ENCODE results near the gene AGAP2. TPM values are rescaled to one million over a fixed set of nuclear protein-coding genes. Genes with fewer than 3 reads are reported as not detected.
A peak's percentile ranks its signal among the peaks of the same experiment; 100 is the strongest.

AGAP2 gene
- total and polyA plus RNA-seq, 2 of the 13 experiments (the other 11 are each of a cell fraction or from before 2014, with no cell fraction given): 0.38 to 0.45 TPM

DNA sequence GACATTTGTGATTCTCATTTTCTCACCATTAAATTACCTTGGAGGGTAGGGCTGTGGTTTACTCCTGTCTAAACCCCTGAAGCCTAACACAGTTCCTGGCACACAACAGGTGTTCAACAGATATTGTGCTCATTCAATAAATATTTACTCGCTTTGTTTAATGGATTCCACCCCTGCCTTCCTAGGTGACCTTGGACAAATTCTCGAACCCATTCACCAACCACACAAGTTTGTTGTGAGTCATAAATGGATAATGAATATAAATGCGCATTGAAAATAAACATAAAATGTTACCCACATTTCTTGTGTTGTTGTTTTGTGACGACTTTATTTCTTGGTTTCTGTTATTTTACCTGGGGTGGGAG lies 43.7 kb upstream of the AGAP2 start:
- in situ Hi-C loops (cut with HindIII; ENCODE audit: extremely low pct_ligation_motif_present, low pct_unique_long_range_greater_than_20kb) (no loop called here), intact Hi-C loops (cut with micrococcal nuclease; ENCODE audit: unreplicated experiment) (loop anchor here (1.0 kb wide), 1 partner anchor 10 kb away; the partner anchor contains the start of genes EEF1AKMT3 and METTL1)
- Histone ChIP-seq H2AFZ (ENCODE audit: low read length) (no peak overlapping the region), H3K4me3 (replicated peaks in 1 of 3; ENCODE audit: insufficient read depth in 1 of 3, low read depth in 2 of 3, low read length in 3 of 3) (peak overlapping the region in 2 of 3 experiments; percentile 95 to 99; a peak in 2 of 6 replicates), H3K4me2 (ENCODE audit: low read depth, low read length) (peak overlapping the region; percentile 78), H3K27me3 (ENCODE audit: control insufficient read depth in 1 of 2, insufficient read depth in 2 of 2, low read length in 2 of 2) (no peaks in the 10 kb centered on the region; a peak in 1 of 5 replicates), H3K9ac (ENCODE audit: insufficient read depth, low read depth, low read length) (0 out of 2 replicates have a peak overlapping the region, but pooled peaks have one; percentile 87), H3K9me3 (ENCODE audit: low read length) (no peaks in the 10 kb centered on the region), H3K79me2 (ENCODE audit: insufficient read depth, low read length) (peaks cover 16% of the 10 kb centered on the region), H3K36me3 (replicated peaks in 1 of 2; ENCODE audit: control insufficient read depth in 1 of 2, insufficient read depth in 2 of 2, low read length in 2 of 2) (peaks cover 7 to 29% of the 10 kb centered on the region in 2 experiments), H3K4me1 (ENCODE audit: insufficient read depth, low read length) (peaks cover 17% of the 10 kb centered on the region), H4K20me1 (ENCODE audit: insufficient read depth, low read length) (no peaks in the 10 kb centered on the region), H3K27ac (ENCODE audit: extremely low read length, insufficient read depth, low read length) (no peak overlapping the region)
- FAIRE-seq (no peak), ATAC-seq (peak; percentile 37), DNase-seq (ENCODE audit: low spot score) (no peak)
- no peak for TF ChIP-seq ZBTB8A (CRISPR knock-in tag; IDR thresholded peaks at IDR 0.05; ENCODE audit: borderline replicate concordance, low read depth)
- TF ChIP-seq U2AF2 (IDR thresholded peaks at IDR 0.05; ENCODE audit: low read depth, low read length): no peak
- no peak for TF ChIP-seq ZNF20 (CRISPR knock-in tag; IDR thresholded peaks at IDR 0.05)
- TF ChIP-seq SOX6 (IDR thresholded peaks at IDR 0.05): no peak
- TF ChIP-seq SOX6 (CRISPR knock-in tag; IDR thresholded peaks at IDR 0.05): no peak
- no peak for TF ChIP-seq ZNF383 (CRISPR knock-in tag; IDR thresholded peaks at IDR 0.05; ENCODE audit: borderline replicate concordance)
- 0 out of 2 replicates have a peak, but pooled peaks have one; percentile 9 for TF ChIP-seq ZNF44 (CRISPR knock-in tag; IDR thresholded peaks at IDR 0.05)
- no peak for TF ChIP-seq TGIF2 (CRISPR knock-in tag; IDR thresholded peaks at IDR 0.05)
- TF ChIP-seq, protein P1, sequence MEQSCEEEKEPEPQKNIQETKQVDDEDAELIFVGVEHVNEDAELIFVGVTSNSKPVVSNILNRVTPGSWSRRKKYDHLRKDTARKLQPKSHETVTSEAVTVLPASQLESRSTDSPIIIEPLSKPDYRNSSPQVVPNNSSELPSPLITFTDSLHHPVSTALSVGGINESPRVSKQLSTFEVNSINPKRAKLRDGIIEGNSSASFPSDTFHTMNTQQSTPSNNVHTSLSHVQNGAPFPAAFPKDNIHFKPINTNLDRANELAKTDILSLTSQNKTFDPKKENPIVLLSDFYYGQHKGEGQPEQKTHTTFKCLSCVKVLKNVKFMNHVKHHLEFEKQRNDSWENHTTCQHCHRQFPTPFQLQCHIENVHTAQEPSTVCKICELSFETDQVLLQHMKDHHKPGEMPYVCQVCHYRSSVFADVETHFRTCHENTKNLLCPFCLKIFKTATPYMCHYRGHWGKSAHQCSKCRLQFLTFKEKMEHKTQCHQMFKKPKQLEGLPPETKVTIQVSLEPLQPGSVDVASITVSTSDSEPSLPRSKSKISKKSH (CRISPR knock-in tag; IDR thresholded peaks at IDR 0.05; ENCODE audit: borderline replicate concordance): no peak
- no peak for TF ChIP-seq ZNF34 (CRISPR knock-in tag; IDR thresholded peaks at IDR 0.05; ENCODE audit: borderline replicate concordance)
- no peak for TF ChIP-seq ZNF672 (CRISPR knock-in tag; IDR thresholded peaks at IDR 0.05)
- TF ChIP-seq, protein P2, sequence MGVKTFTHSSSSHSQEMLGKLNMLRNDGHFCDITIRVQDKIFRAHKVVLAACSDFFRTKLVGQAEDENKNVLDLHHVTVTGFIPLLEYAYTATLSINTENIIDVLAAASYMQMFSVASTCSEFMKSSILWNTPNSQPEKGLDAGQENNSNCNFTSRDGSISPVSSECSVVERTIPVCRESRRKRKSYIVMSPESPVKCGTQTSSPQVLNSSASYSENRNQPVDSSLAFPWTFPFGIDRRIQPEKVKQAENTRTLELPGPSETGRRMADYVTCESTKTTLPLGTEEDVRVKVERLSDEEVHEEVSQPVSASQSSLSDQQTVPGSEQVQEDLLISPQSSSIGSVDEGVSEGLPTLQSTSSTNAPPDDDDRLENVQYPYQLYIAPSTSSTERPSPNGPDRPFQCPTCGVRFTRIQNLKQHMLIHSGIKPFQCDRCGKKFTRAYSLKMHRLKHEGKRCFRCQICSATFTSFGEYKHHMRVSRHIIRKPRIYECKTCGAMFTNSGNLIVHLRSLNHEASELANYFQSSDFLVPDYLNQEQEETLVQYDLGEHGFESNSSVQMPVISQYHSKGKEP (CRISPR knock-in tag; IDR thresholded peaks at IDR 0.05): no peak
- TF ChIP-seq CEBPB (IDR thresholded peaks at IDR 0.05; ENCODE audit: borderline replicate concordance, low read depth, low read length): no peak
- TF ChIP-seq NPAS2 (CRISPR knock-in tag; IDR thresholded peaks at IDR 0.05; ENCODE audit: borderline replicate concordance): no peak
- TF ChIP-seq SRSF4 (IDR thresholded peaks at IDR 0.05; ENCODE audit: low read depth, low read length, poor library complexity, severe bottlenecking): no peak
- TF ChIP-seq, protein P3, sequence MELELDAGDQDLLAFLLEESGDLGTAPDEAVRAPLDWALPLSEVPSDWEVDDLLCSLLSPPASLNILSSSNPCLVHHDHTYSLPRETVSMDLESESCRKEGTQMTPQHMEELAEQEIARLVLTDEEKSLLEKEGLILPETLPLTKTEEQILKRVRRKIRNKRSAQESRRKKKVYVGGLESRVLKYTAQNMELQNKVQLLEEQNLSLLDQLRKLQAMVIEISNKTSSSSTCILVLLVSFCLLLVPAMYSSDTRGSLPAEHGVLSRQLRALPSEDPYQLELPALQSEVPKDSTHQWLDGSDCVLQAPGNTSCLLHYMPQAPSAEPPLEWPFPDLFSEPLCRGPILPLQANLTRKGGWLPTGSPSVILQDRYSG (CRISPR knock-in tag; IDR thresholded peaks at IDR 0.05): 0 out of 2 replicates have a peak, but pooled peaks have one; percentile 5
- TF ChIP-seq ZNF230 (CRISPR knock-in tag; IDR thresholded peaks at IDR 0.05): no peak
- BruUV-seq (replicated peaks): no TSS peak
- POLR2A ChIA-PET: interaction anchor here (1.7 kb wide), 1 partner anchor 10 kb away, joined by 15 read pairs; the partner anchor contains the start of genes EEF1AKMT3 and METTL1
- CTCF ChIA-PET (ENCODE audit: low intra/inter-chr PET ratio, low total read pairs): interaction anchor here (1.8 kb wide), 1 partner anchor 123 kb away, joined by 13 read pairs; no protein-coding TSS in a partner anchor
- 15% methylated on average over 4 of the region's 4 CpGs for WGBS (ENCODE audit: low lambda C conversion rate)
